Right cardiac atrium (tissue), 5 donors: ENCODE measurements around the gene TMX3. TPM values are rescaled to one million over a fixed set of nuclear protein-coding genes. Genes with fewer than 3 reads are reported as not detected.

ENCODE experiments used
- ATAC-seq, 2 donors: fragments of 200-7000 bp; cut with Tn5 transposase; one replicate each; pipeline versions ENCODE4 v1.8.0 to v1.9.1; 2020; ENCODE audit warnings: moderate library complexity in 2 of 2, mild to moderate bottlenecking in 1 of 2
- DNase-seq, 3 donors: peaks; one replicate each; pipeline ENCODE4 v3.0.0-alpha.2; 2020
- H3K27ac ChIP-seq: one replicate; pipeline ENCODE4 v1.5.1; 2013; ENCODE audit warnings: mild to moderate bottlenecking, low read length, control low read depth, moderate library complexity
- H3K27me3 ChIP-seq: one replicate; pipeline ENCODE4 v1.6.1; 2013; ENCODE audit not compliant: control insufficient read depth, insufficient read depth
- H3K4me1 ChIP-seq: one replicate; pipeline ENCODE4 v1.6.1; 2013; ENCODE audit warnings: low read length; ENCODE audit not compliant: control insufficient read depth, insufficient read depth
- H3K4me3 ChIP-seq: one replicate; pipeline ENCODE4 v1.5.1; 2013; ENCODE audit warnings: low read length, control low read depth
- H3K9me3 ChIP-seq: one replicate; pipeline ENCODE4 v1.6.1; 2013; ENCODE audit warnings: low read length; ENCODE audit not compliant: control insufficient read depth
- WGBS: extraction: QIAGEN DNeasy Blood & Tissue Kit; methylation state at CpG from one replicate; pipeline ENCODE4 v1.1.7; 2013; 5-methylcytosine and 5-hydroxymethylcytosine counted together
- intact Hi-C, 4 donors: fragments of 100-400 bp; cut with DNase I; formaldehyde crosslinking; loops; one replicate each; pipeline versions ENCODE4 v1.11.0 to v1.14.0; 2022 to 2023
- polyA plus RNA-seq: library from polyadenylated mRNA; stranded (reverse); fragments of 200-250 nt; gene quantifications from one replicate; pipeline ENCODE4 v1.2.3, GENCODE V29; 2013
- total RNA-seq, 4 donors: library from RNA; stranded (reverse); fragmentation: NEBNext Ultra II Directional; extraction: Animal tissue kit (Norgen Biotek cat#: 25700); gene quantifications; one replicate each; pipeline ENCODE4 v1.2.1, GENCODE V29; 2021
- donor health status: healthy with polysubstance abuse.
- donor health status: DM: no; HTN: yes; CAD: no.
- donor health status: DM: no; HTN: no; CAD: no.
- donor health status: DM: no; HTN: yes; CAD: no; lungs with severe emphysema.
- donor health status: DM: yes; HTN: yes; CAD: no.

The TMX3 gene
- total and polyA plus RNA-seq, 5 donors, result 16.5 to 40.1 (median 28.0) TPM

- no peaks in the 10 kb centered on the region for H3K27me3 ChIP-seq
- H3K9me3 ChIP-seq, result no peaks in the 10 kb centered on the region
- intact Hi-C loops, result no loop called here
- H3K27ac ChIP-seq, result no peak overlapping the region
- DNase-seq (peak in 1 of 3 donors; percentile 35), ATAC-seq (peak in 1 of 2 donors; percentile 52)
- H3K4me3 ChIP-seq, result no peak overlapping the region
- H3K4me1 ChIP-seq, result no peaks in the 10 kb centered on the region
These were observed 48.5 kb downstream of the TMX3 start for GRCh38 chr18:68666381-68666780.

GRCh38 chr18:68665628-68666027 is 49.3 kb downstream of the TMX3 start:
- WGBS, result 77% methylated on average over 1 of the region's 1 CpG
- ATAC-seq (no peak), DNase-seq (no peak)
- no peaks in the 10 kb centered on the region for H3K9me3 ChIP-seq
- intact Hi-C loops, result no loop called here
- no peak overlapping the region for H3K4me3 ChIP-seq
- H3K27me3 ChIP-seq, result no peaks in the 10 kb centered on the region
- H3K27ac ChIP-seq, result no peak overlapping the region
- no peaks in the 10 kb centered on the region for H3K4me1 ChIP-seq

- no peak for DNase-seq
- no peaks in the 10 kb centered on the region for H3K4me1 ChIP-seq
- intact Hi-C loops, result loop anchor here in 2 of 4 donors (5.0 kb wide), 1 partner anchor 1445 kb away; no protein-coding TSS in a partner anchor
- no peaks in the 10 kb centered on the region for H3K27me3 ChIP-seq
- no peak overlapping the region for H3K4me3 ChIP-seq
- H3K27ac ChIP-seq, result no peak overlapping the region
- 81% methylated on average over 4 of the region's 4 CpGs for WGBS
- H3K9me3 ChIP-seq, result no peaks in the 10 kb centered on the region
- no peak for ATAC-seq
These were observed 52.2 kb downstream of the TMX3 start for GRCh38 chr18:68662754-68663153.

GRCh38 chr18:68660354-68661183 is 54.3 kb downstream of the TMX3 start:
- H3K27me3 ChIP-seq, result no peaks in the 10 kb centered on the region
- H3K9me3 ChIP-seq, result no peaks in the 10 kb centered on the region
- ATAC-seq (no peak), DNase-seq (no peak)
- H3K4me1 ChIP-seq, result no peaks in the 10 kb centered on the region
- intact Hi-C loops, result loop anchor here in 2 of 4 donors (5.0 kb wide), 1 partner anchor 1443 kb away; no protein-coding TSS in a partner anchor
- H3K4me3 ChIP-seq, result no peak overlapping the region
- H3K27ac ChIP-seq, result no peak overlapping the region
- WGBS, result 40% methylated on average over 5 of the region's 5 CpGs

DNA sequence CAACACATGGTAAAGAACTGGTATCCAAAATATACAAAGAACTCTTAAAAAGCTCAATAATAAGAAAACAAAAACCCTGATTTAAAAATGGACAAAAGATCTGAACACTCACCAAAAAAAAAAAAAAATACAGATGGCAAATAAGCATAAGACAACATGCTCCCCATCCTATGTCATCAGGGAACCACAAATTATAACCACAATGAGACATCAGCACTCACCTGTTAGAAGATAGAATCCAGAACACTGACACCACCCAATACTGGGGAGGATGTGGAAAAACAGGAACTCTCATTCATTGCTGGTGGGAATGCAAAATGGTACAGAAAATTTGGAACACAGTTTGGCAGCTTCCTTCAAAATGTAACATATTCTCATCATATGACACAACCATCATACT is 66.7 kb downstream of the TMX3 start:
- H3K4me3 ChIP-seq, result no peak overlapping the region
- ATAC-seq, result no peak
- no peaks in the 10 kb centered on the region for H3K27me3 ChIP-seq
- H3K4me1 ChIP-seq, result no peaks in the 10 kb centered on the region
- H3K27ac ChIP-seq, result no peak overlapping the region
- H3K9me3 ChIP-seq, result no peaks in the 10 kb centered on the region
- no peak for DNase-seq
- intact Hi-C loops, result no loop called here

GRCh38 chr18:68642003-68642402 is 72.9 kb downstream of the TMX3 start:
- ATAC-seq (no peak), DNase-seq (no peak)
- Histone ChIP-seq H3K4me1 (no peaks in the 10 kb centered on the region), H3K27ac (no peak overlapping the region), H3K9me3 (no peaks in the 10 kb centered on the region), H3K4me3 (no peak overlapping the region), H3K27me3 (no peaks in the 10 kb centered on the region)
- 77% methylated on average over 3 of the region's 3 CpGs for WGBS
- intact Hi-C loops, result no loop called here

GRCh38 chr18:68640861-68641260 is 74.0 kb downstream of the TMX3 start:
- DNase-seq (no peak), ATAC-seq (no peak)
- Histone ChIP-seq H3K27me3 (no peaks in the 10 kb centered on the region), H3K27ac (no peak overlapping the region), H3K4me1 (no peaks in the 10 kb centered on the region), H3K9me3 (no peaks in the 10 kb centered on the region), H3K4me3 (no peak overlapping the region)
- intact Hi-C loops, result no loop called here

DNA sequence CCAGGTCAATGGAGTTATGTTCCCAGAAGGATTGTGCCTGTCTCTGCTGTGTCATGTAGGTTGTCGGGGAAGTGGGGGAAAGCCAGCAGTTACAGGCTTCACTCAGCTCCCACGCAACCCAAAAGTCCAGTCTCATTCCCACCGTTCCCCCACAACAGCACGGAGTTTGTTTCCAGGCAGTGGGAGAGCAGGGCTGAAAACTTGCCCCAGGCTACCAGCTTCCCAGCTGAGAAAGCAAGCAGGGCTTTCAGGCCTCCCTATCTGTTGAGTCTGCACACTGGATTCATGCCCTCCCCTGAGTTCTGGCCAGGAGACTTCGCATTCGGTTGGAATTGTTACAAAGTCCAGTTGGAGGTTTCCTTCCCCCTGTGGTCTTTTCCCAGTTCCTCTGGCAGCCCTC is 76.3 kb downstream of the TMX3 start:
- H3K9me3 ChIP-seq, result no peaks in the 10 kb centered on the region
- ATAC-seq (no peak), DNase-seq (peak in 1 of 3 donors; percentile 5)
- WGBS, result 72% methylated on average over 6 of the region's 6 CpGs
- H3K4me1 ChIP-seq, result no peaks in the 10 kb centered on the region
- H3K27ac ChIP-seq, result no peak overlapping the region
- no peaks in the 10 kb centered on the region for H3K27me3 ChIP-seq
- intact Hi-C loops, result no loop called here
- no peak overlapping the region for H3K4me3 ChIP-seq

DNA sequence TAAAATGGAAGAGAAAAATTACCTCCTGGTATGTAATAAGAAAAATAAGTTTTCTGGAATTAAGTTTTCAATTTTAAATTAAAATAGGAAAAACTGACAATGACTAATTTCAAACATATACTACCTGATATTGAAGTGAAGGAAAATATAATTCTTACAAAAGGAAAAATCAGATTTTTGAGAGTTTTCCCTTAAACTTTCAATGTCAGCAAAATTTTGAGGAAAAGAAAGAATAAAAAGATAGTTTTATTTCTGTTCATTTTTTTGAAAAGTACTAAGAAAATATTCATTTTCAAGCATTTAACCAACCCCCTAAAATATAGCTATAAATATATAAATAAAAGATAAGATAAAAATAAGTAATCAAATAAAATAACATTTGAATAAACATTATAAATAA is 87.1 kb downstream of the TMX3 start:
- no peak overlapping the region for H3K27ac ChIP-seq
- H3K27me3 ChIP-seq, result no peaks in the 10 kb centered on the region
- H3K4me3 ChIP-seq, result no peak overlapping the region
- no peaks in the 10 kb centered on the region for H3K9me3 ChIP-seq
- DNase-seq (no peak), ATAC-seq (no peak)
- intact Hi-C loops, result no loop called here
- H3K4me1 ChIP-seq, result no peaks in the 10 kb centered on the region

Other genes with a start within 250 kb of the TMX3 start
- 10 to 100 TPM in 3 of 4 donors, 1 to 10 TPM in 1; 8.4 to 10.8 (median 10.5) TPM for gene CCDC102B, start 83.0 kb upstream of the TMX3 start, total RNA-seq
- 5.8 TPM for gene CCDC102B, start 83.0 kb upstream of the TMX3 start, polyA plus RNA-seq